ENCODE data around the gene HDDC3. TPM values are rescaled to one million over a fixed set of nuclear protein-coding genes. Genes with fewer than 3 reads are reported as not detected.

The HDDC3 gene
- total RNA-seq, 2 experiments from 2014 or later = 31.8 to 38.6 TPM

DNA sequence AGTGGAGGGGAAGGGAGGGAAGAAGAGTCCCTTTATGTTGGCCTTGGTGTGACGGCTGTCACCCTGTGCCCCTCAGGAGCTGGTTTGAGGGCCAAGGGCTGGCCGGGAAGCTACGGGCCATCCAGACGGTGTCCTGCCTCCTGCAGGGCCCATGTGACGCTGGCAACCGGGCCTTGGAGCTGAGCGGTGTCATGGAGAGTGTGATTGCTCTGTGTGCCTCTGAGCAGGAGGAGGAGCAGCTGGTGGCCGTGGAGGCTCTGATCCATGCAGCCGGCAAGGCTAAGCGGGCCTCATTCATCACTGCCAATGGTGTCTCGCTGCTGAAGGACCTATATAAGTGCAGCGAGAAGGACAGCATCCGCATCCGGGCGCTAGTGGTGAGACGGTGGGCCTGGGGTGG, 14.2 kb upstream of the HDDC3 start:
- POLR2A ChIA-PET = interaction anchor here (1.5 kb wide), 1 partner anchor 14 kb away, joined by 4 read pairs; the partner anchor contains the start of gene HDDC3

DNA sequence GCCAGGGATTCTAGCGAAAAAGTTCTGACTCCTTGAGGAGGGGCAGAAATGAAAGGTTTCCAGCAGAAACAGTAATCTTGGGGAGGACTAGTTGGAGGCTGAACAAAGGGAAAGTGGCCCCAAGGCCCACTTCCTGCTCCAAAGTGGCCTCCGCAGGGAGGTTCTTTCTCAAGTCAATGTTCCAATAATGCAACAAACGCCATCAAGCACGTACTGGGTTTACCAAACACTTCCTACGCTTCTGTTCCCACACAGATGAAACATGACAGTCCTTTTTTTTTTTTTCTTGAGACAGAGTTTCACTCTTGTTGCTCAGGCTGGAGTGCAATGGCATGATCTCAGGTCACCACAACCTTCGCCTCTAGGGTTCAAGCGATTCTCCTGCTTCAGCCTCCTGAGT, 12.7 kb upstream of the HDDC3 start:
- POLR2A ChIA-PET = interaction anchor here (0.7 kb wide), 1 partner anchor 13 kb away, joined by 3 read pairs; the partner anchor contains the start of gene HDDC3
- intact Hi-C loops (cut with micrococcal nuclease; ENCODE audit: unreplicated experiment) = no loop called here

More for the DNA sequence above, 14.2 kb upstream of the HDDC3 start:
- peaks cover 78% of the 10 kb centered on the region for H3K36me3 ChIP-seq (ENCODE audit: insufficient read depth, low read length)
- no peak overlapping the region for H3K27ac ChIP-seq (ENCODE audit: low read depth, low read length, poor library complexity, severe bottlenecking)
- TF ChIP-seq, protein P1, sequence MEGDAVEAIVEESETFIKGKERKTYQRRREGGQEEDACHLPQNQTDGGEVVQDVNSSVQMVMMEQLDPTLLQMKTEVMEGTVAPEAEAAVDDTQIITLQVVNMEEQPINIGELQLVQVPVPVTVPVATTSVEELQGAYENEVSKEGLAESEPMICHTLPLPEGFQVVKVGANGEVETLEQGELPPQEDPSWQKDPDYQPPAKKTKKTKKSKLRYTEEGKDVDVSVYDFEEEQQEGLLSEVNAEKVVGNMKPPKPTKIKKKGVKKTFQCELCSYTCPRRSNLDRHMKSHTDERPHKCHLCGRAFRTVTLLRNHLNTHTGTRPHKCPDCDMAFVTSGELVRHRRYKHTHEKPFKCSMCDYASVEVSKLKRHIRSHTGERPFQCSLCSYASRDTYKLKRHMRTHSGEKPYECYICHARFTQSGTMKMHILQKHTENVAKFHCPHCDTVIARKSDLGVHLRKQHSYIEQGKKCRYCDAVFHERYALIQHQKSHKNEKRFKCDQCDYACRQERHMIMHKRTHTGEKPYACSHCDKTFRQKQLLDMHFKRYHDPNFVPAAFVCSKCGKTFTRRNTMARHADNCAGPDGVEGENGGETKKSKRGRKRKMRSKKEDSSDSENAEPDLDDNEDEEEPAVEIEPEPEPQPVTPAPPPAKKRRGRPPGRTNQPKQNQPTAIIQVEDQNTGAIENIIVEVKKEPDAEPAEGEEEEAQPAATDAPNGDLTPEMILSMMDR (conservative IDR thresholded peaks at IDR 0.05; ENCODE audit: low read length) = no peak
- no peak for TF ChIP-seq EZH2phosphoT487 (IDR thresholded peaks at IDR 0.05; ENCODE audit: borderline replicate concordance, low read depth, low read length)
- no peaks in the 10 kb centered on the region for H4K20me1 ChIP-seq (ENCODE audit: insufficient read depth, low read length)
- H3K79me2 ChIP-seq (ENCODE audit: insufficient read depth, low read depth, low read length) = no peaks in the 10 kb centered on the region
- H2AFZ ChIP-seq (ENCODE audit: low read length) = no peak overlapping the region
- H3K4me3 ChIP-seq (ENCODE audit: low read depth, low read length, poor library complexity, severe bottlenecking) = no peak overlapping the region
- no peak for DNase-seq (ENCODE audit: low spot score)
- H3K9me3 ChIP-seq (ENCODE audit: low read length) = no peaks in the 10 kb centered on the region
- H3K4me2 ChIP-seq (ENCODE audit: low read length) = no peak overlapping the region
- CTCF ChIA-PET (ENCODE audit: unreplicated experiment) = interaction anchor here (2.2 kb wide), 1 partner anchor 11 kb away, joined by 5 read pairs; the partner anchor contains the start of gene UNC45A
- BruUV-seq (replicated peaks) = no TSS peak
- intact Hi-C loops (cut with micrococcal nuclease; ENCODE audit: unreplicated experiment) = no loop called here
- H3K9me2 ChIP-seq (ENCODE audit: insufficient read depth, low read length) = no peaks in the 10 kb centered on the region
- no peaks in the 10 kb centered on the region for H3K4me1 ChIP-seq (ENCODE audit: insufficient read depth, low read length, poor library complexity, severe bottlenecking)

More for the DNA sequence above, 12.7 kb upstream of the HDDC3 start:
- Histone ChIP-seq H3K36me3 (ENCODE audit: insufficient read depth, low read length) (peaks cover 79% of the 10 kb centered on the region), H3K4me1 (ENCODE audit: insufficient read depth, low read length, poor library complexity, severe bottlenecking) (no peaks in the 10 kb centered on the region), H3K79me2 (ENCODE audit: insufficient read depth, low read depth, low read length) (no peaks in the 10 kb centered on the region), H3K27ac (ENCODE audit: low read depth, low read length, poor library complexity, severe bottlenecking) (no peak overlapping the region), H3K4me2 (ENCODE audit: low read length) (no peak overlapping the region), H3K9me3 (ENCODE audit: low read length) (no peaks in the 10 kb centered on the region), H3K9me2 (ENCODE audit: insufficient read depth, low read length) (no peaks in the 10 kb centered on the region), H4K20me1 (ENCODE audit: insufficient read depth, low read length) (no peaks in the 10 kb centered on the region), H2AFZ (ENCODE audit: low read length) (no peak overlapping the region), H3K4me3 (ENCODE audit: low read depth, low read length, poor library complexity, severe bottlenecking) (no peak overlapping the region)
- TF ChIP-seq, protein P1 (conservative IDR thresholded peaks at IDR 0.05; ENCODE audit: low read length) = no peak
- no peak for TF ChIP-seq EZH2phosphoT487 (IDR thresholded peaks at IDR 0.05; ENCODE audit: borderline replicate concordance, low read depth, low read length)
- CTCF ChIA-PET (ENCODE audit: unreplicated experiment) = no interaction called here
- no TSS peak for BruUV-seq (replicated peaks)
- no peak for DNase-seq (ENCODE audit: low spot score)
